ENCODE results near the gene UBE2B.
A peak's percentile ranks its signal among the peaks of the same experiment; 100 is the strongest.

UBE2B gene

GRCh38 chr5:134437847-134438581, 66.6 kb downstream of the UBE2B start:
- no peak overlapping the region for H3K4ac ChIP-seq (ENCODE audit: low read length)
- H2BK12ac ChIP-seq (ENCODE audit: low read length): no peak overlapping the region
- H3K79me1 ChIP-seq (ENCODE audit: low read depth, low read length): no peaks in the 10 kb centered on the region
- H3K27ac ChIP-seq (replicated peaks; ENCODE audit: low read length): no peak overlapping the region
- no peak overlapping the region for H2AK5ac ChIP-seq (ENCODE audit: low read depth, low read length)
- H3K23ac ChIP-seq (ENCODE audit: low read depth, low read length, poor library complexity): no peak overlapping the region
- H3K4me2 ChIP-seq (ENCODE audit: insufficient read depth, low read length, poor library complexity, severe bottlenecking): no peak overlapping the region
- H2BK120ac ChIP-seq (ENCODE audit: low read depth, low read length): no peak overlapping the region
- peaks cover 0 to 20% (median 0%) of the 10 kb centered on the region in 3 experiments for H3K27me3 ChIP-seq (ENCODE audit: control insufficient read depth in 3 of 3, insufficient read depth in 3 of 3, low read depth in 1 of 3, low read length in 3 of 3)
- no peak overlapping the region for H3K18ac ChIP-seq (ENCODE audit: low read length)
- H4K8ac ChIP-seq (ENCODE audit: low read depth, low read length): no peak overlapping the region
- H3K9ac ChIP-seq (ENCODE audit: low read depth, low read length, poor library complexity): no peak overlapping the region
- no peak overlapping the region for H2AFZ ChIP-seq (ENCODE audit: low read length)
- no peak overlapping the region for H4K91ac ChIP-seq (ENCODE audit: low read depth, low read length, poor library complexity)
- H2BK5ac ChIP-seq (ENCODE audit: low read length): no peak overlapping the region
- H3K36me3 ChIP-seq (replicated peaks in 1 of 2; ENCODE audit: control insufficient read depth in 2 of 2, insufficient read depth in 2 of 2, low read length in 2 of 2): no peaks in the 10 kb centered on the region
- H3K4me1 ChIP-seq (ENCODE audit: control insufficient read depth in 2 of 2, insufficient read depth in 1 of 2, low read depth in 1 of 2, low read length in 2 of 2): peaks cover 3 to 8% of the 10 kb centered on the region in 2 donors
- WGBS, 2 donors (ENCODE audit: extremely low coverage in 2 of 2, insufficient read length in 2 of 2, insufficient replicate concordance in 1 of 2): no CpG with 5 or more reads among the region's 7 CpGs
- H3K4me3 ChIP-seq (ENCODE audit: low read length in 2 of 2): no peak overlapping the region
- no peak for DNase-seq (ENCODE audit: low spot score)
- H3K9me3 ChIP-seq (replicated peaks in 1 of 2; ENCODE audit: control insufficient read depth in 2 of 2, insufficient read depth in 1 of 2, low read depth in 1 of 2, low read length in 2 of 2): no peaks in the 10 kb centered on the region
- no peak overlapping the region for H3K14ac ChIP-seq (ENCODE audit: low read length)
- H2BK15ac ChIP-seq (ENCODE audit: low read length): no peak overlapping the region

DNA sequence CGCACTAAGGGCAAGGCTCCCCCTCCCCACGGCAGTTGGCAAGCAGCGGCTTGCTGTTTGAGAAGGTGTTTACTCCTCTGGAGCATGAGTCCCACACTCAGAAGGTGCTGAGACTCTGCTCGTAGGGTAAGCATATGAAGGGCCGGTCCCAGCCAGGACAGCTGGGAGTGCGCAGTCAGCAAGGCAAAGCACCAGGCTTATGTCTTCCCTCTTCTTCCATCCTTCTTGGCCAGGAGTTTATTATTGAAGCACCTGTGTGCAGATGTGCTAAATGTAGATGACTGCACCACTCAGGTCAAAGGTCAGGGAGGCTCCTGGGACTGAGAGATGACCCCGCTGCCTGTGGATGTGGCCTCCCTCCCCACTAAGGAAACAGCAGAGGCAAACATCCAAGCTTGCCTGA, 67.4 kb downstream of the UBE2B start:
- Histone ChIP-seq H2BK12ac (ENCODE audit: low read length) (no peak overlapping the region), H3K79me1 (ENCODE audit: low read depth, low read length) (no peaks in the 10 kb centered on the region), H3K9me3 (replicated peaks in 1 of 2; ENCODE audit: control insufficient read depth in 2 of 2, insufficient read depth in 1 of 2, low read depth in 1 of 2, low read length in 2 of 2) (no peaks in the 10 kb centered on the region), H3K18ac (ENCODE audit: low read length) (peak overlapping the region; percentile 23), H2BK5ac (ENCODE audit: low read length) (no peak overlapping the region), H3K23ac (ENCODE audit: low read depth, low read length, poor library complexity) (no peak overlapping the region), H3K4me2 (ENCODE audit: insufficient read depth, low read length, poor library complexity, severe bottlenecking) (no peak overlapping the region), H2BK15ac (ENCODE audit: low read length) (no peak overlapping the region), H3K36me3 (replicated peaks in 1 of 2; ENCODE audit: control insufficient read depth in 2 of 2, insufficient read depth in 2 of 2, low read length in 2 of 2) (no peaks in the 10 kb centered on the region), H3K4me3 (ENCODE audit: low read length in 2 of 2) (no peak overlapping the region), H2AK5ac (ENCODE audit: low read depth, low read length) (no peak overlapping the region), H2BK120ac (ENCODE audit: low read depth, low read length) (no peak overlapping the region), H4K8ac (ENCODE audit: low read depth, low read length) (no peak overlapping the region), H3K27me3 (ENCODE audit: control insufficient read depth in 3 of 3, insufficient read depth in 3 of 3, low read depth in 1 of 3, low read length in 3 of 3) (peaks cover 0 to 17% (median 0%) of the 10 kb centered on the region in 3 experiments), H3K4me1 (ENCODE audit: control insufficient read depth in 2 of 2, insufficient read depth in 1 of 2, low read depth in 1 of 2, low read length in 2 of 2) (peaks cover 3 to 8% of the 10 kb centered on the region in 2 donors), H3K27ac (replicated peaks; ENCODE audit: low read length) (no peak overlapping the region), H3K9ac (ENCODE audit: low read depth, low read length, poor library complexity) (no peak overlapping the region), H3K14ac (ENCODE audit: low read length) (no peak overlapping the region), H4K91ac (ENCODE audit: low read depth, low read length, poor library complexity) (no peak overlapping the region), H2AFZ (ENCODE audit: low read length) (no peak overlapping the region), H3K4ac (ENCODE audit: low read length) (no peak overlapping the region)
- WGBS, 2 donors (ENCODE audit: extremely low coverage in 2 of 2, insufficient read length in 2 of 2, insufficient replicate concordance in 1 of 2): no CpG with 5 or more reads among the region's 7 CpGs
- no peak for DNase-seq (ENCODE audit: low spot score)

DNA sequence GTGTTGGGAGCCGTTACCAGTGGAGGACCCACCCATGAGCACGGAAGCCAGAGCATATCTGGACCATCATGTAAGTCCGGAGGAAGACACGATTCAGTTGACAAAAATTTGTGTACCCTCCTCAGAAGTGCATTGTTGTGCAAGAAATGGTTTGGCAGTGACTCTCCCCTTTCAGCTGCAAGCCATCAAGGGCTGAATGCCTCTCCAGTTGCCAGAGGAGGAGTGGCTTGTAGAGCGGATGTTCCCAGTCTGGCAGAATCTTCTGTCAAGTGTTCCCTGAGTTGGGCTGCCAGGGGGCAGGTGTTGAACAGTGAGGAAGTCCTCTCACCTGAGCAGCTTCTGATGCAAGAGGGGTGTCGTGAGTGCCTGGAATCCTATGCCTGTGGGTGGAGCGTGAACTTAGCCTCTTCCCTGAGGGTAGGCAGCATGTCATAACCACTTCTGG, 67.9 kb downstream of the UBE2B start:
- no peak overlapping the region for H2BK120ac ChIP-seq (ENCODE audit: low read depth, low read length)
- no peaks in the 10 kb centered on the region for H3K36me3 ChIP-seq (replicated peaks in 1 of 2; ENCODE audit: control insufficient read depth in 2 of 2, insufficient read depth in 2 of 2, low read length in 2 of 2)
- no peak overlapping the region for H4K8ac ChIP-seq (ENCODE audit: low read depth, low read length)
- H2AFZ ChIP-seq (ENCODE audit: low read length): no peak overlapping the region
- H4K91ac ChIP-seq (ENCODE audit: low read depth, low read length, poor library complexity): no peak overlapping the region
- H2BK15ac ChIP-seq (ENCODE audit: low read length): no peak overlapping the region
- no peak overlapping the region for H2BK12ac ChIP-seq (ENCODE audit: low read length)
- H2AK5ac ChIP-seq (ENCODE audit: low read depth, low read length): no peak overlapping the region
- no peak overlapping the region for H3K23ac ChIP-seq (ENCODE audit: low read depth, low read length, poor library complexity)
- DNase-seq (ENCODE audit: low spot score): no peak
- H3K4ac ChIP-seq (ENCODE audit: low read length): no peak overlapping the region
- H3K79me1 ChIP-seq (ENCODE audit: low read depth, low read length): no peaks in the 10 kb centered on the region
- no peak overlapping the region for H2BK5ac ChIP-seq (ENCODE audit: low read length)
- H3K9ac ChIP-seq (ENCODE audit: low read depth, low read length, poor library complexity): no peak overlapping the region
- H3K4me3 ChIP-seq (ENCODE audit: low read length in 2 of 2): no peak overlapping the region
- H3K4me2 ChIP-seq (ENCODE audit: insufficient read depth, low read length, poor library complexity, severe bottlenecking): no peak overlapping the region
- peaks cover 0 to 17% (median 0%) of the 10 kb centered on the region in 3 experiments for H3K27me3 ChIP-seq (ENCODE audit: control insufficient read depth in 3 of 3, insufficient read depth in 3 of 3, low read depth in 1 of 3, low read length in 3 of 3)
- no peak overlapping the region for H3K18ac ChIP-seq (ENCODE audit: low read length)
- H3K14ac ChIP-seq (ENCODE audit: low read length): no peak overlapping the region
- H3K9me3 ChIP-seq (replicated peaks in 1 of 2; ENCODE audit: control insufficient read depth in 2 of 2, insufficient read depth in 1 of 2, low read depth in 1 of 2, low read length in 2 of 2): no peaks in the 10 kb centered on the region
- H3K4me1 ChIP-seq (ENCODE audit: control insufficient read depth in 2 of 2, insufficient read depth in 1 of 2, low read depth in 1 of 2, low read length in 2 of 2): peaks cover 3 to 8% of the 10 kb centered on the region in 2 donors
- H3K27ac ChIP-seq (replicated peaks; ENCODE audit: low read length): no peak overlapping the region
- no CpG with 5 or more reads among the region's 7 CpGs for WGBS, 2 donors (ENCODE audit: extremely low coverage in 2 of 2, insufficient read length in 2 of 2, insufficient replicate concordance in 1 of 2)

GRCh38 chr5:134440201-134440755, 68.9 kb downstream of the UBE2B start:
- Histone ChIP-seq H2BK120ac (ENCODE audit: low read depth, low read length) (no peak overlapping the region), H3K4me1 (ENCODE audit: control insufficient read depth in 2 of 2, insufficient read depth in 1 of 2, low read depth in 1 of 2, low read length in 2 of 2) (peaks cover 3 to 8% of the 10 kb centered on the region in 2 donors), H2AK5ac (ENCODE audit: low read depth, low read length) (no peak overlapping the region), H3K23ac (ENCODE audit: low read depth, low read length, poor library complexity) (no peak overlapping the region), H3K4me2 (ENCODE audit: insufficient read depth, low read length, poor library complexity, severe bottlenecking) (no peak overlapping the region), H3K4me3 (ENCODE audit: low read length in 2 of 2) (no peak overlapping the region), H4K91ac (ENCODE audit: low read depth, low read length, poor library complexity) (no peak overlapping the region), H2AFZ (ENCODE audit: low read length) (no peak overlapping the region), H3K9ac (ENCODE audit: low read depth, low read length, poor library complexity) (no peak overlapping the region), H2BK15ac (ENCODE audit: low read length) (no peak overlapping the region), H3K18ac (ENCODE audit: low read length) (no peak overlapping the region), H3K9me3 (replicated peaks in 1 of 2; ENCODE audit: control insufficient read depth in 2 of 2, insufficient read depth in 1 of 2, low read depth in 1 of 2, low read length in 2 of 2) (peaks cover 0 to 3% of the 10 kb centered on the region in 2 donors), H2BK5ac (ENCODE audit: low read length) (no peak overlapping the region), H4K8ac (ENCODE audit: low read depth, low read length) (no peak overlapping the region), H3K14ac (ENCODE audit: low read length) (no peak overlapping the region), H3K27ac (replicated peaks; ENCODE audit: low read length) (no peak overlapping the region), H3K4ac (ENCODE audit: low read length) (no peak overlapping the region), H3K79me1 (ENCODE audit: low read depth, low read length) (no peaks in the 10 kb centered on the region), H3K27me3 (ENCODE audit: control insufficient read depth in 3 of 3, insufficient read depth in 3 of 3, low read depth in 1 of 3, low read length in 3 of 3) (peaks cover 0 to 17% (median 0%) of the 10 kb centered on the region in 3 experiments), H2BK12ac (ENCODE audit: low read length) (no peak overlapping the region), H3K36me3 (replicated peaks in 1 of 2; ENCODE audit: control insufficient read depth in 2 of 2, insufficient read depth in 2 of 2, low read length in 2 of 2) (no peaks in the 10 kb centered on the region)
- no CpG with 5 or more reads among the region's 3 CpGs for WGBS, 2 donors (ENCODE audit: extremely low coverage in 2 of 2, insufficient read length in 2 of 2, insufficient replicate concordance in 1 of 2)
- no peak for DNase-seq (ENCODE audit: low spot score)
